GM19043 (cell line): ENCODE data around the gene NACC1.

Source experiments
- ATAC-seq: cut with Tn5 transposase; IDR thresholded peaks from one replicate; pipeline ENCODE4 v1.9.1; 2021; ENCODE audit warnings: low read depth; ENCODE audit not compliant: unreplicated experiment

NACC1 gene

GRCh38 chr19:13187419-13187818 lies 69.4 kb downstream of the NACC1 start:
- ATAC-seq: no peak

DNA sequence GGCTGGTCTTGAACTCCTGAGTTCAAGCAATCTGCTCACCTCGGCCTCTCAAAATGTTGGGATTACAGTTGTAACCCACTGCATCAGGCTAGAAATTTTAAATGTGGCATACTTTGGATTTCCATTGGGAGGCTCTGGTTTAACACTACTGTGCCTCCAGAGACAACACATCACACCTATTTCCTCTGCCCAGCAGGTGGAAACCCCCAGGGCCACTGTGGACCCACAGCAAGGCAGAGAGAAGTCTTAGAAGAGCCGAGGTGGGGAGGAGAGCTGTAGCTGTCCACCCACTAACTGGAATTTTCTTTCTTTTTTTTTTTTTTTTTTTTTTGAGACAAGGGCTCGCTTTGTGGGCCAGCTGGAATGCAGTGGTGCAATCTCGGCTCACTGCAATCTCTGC lies 71.5 kb downstream of the NACC1 start:
- ATAC-seq: no peak
